ENCODE results near the gene OXA1L. TPM values are rescaled to one million over a fixed set of nuclear protein-coding genes. Genes with fewer than 3 reads are reported as not detected.

The OXA1L gene
- 60.4 and 72.4 TPM in 2 replicates for total RNA-seq

DNA sequence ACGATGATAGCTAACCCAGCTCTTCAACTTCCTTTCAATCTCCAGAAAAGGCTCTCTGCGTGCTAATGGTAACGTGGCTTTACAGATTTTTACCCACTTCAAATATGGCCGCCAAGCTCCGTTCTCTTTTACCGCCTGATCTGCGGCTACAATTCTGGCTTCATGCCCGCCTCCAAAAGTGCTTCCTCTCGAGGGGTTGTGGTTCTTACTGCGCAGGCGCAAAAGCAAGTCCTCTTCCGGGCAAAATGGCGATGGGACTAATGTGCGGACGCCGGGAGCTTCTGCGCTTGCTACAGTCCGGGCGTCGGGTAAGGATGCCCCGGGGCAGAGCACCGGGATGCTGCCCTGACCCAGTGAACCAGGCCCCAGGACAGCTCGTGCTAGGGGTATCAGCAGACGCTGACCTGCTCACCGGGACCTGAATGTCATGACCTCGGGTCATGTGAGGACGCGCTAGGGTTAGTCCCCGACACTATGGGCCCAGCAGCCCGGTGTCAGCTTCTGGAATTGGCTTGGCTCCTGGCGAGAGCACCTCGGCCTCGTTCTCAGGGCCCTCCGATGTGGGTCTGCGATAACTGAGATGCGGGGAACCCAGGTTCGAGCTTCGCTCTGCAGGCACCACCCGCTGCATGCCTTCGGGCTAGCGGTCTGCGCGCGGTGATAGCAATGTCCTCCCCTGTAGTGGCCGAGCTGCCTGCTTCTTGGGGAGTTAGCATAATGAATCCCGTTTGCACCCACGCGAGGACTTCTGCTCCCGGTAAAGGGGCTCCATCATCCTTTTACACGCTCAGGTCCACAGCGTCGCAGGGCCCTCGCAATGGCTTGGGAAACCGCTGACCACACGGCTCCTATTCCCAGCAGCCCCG lies at the start of gene OXA1L:
Gene OXA1L, plus strand, starts transcription at position 232 of the 866 bp plus-strand sequence. Its CDS starts 14 bp downstream, at position 246.

DNA sequence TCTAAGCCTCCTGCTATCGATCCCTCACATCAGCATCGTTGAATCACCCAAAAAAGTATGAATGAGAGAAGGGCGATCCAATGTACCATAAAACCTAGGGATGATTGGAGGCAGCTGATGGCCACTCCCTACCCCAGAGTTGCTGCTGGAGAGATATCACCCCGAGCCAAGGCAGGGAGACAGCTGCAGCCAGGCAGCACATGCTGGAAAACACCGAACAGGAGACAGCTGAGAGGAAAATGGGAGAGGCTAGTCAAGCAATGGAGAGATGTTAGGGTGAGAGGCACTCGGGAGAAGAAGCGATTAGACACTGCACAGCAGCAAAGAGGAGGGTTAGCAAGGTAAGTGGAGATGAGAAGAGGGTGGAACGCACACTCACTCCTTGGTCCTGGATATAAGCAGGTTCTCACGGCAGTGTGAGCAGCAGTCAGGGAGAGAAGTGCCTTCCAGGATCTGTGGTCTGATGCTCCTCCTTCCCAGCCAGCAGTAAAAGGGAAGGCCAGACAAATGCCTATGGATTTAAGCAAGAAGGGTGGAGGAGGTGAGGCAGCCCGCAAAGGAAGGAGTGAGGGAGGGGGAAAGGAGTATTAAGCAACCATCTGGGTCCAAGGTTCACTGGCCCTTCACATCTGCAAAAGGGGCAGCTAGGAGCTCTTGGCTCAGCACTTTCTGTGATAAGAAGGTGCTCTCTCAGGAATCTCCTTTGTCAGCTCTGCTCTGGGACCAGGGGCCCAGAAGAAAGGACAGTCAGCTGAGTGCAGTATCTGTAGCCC lies 48.6 kb downstream of the OXA1L start, which contains the start of gene SLC7A7:
Gene SLC7A7, minus strand, starts transcription at position 495 of the 773 bp plus-strand sequence. CDS start 2,037 bp downstream, outside the sequence.

Small RNA genes within 50 kb of the gene (small RNA-seq; reads per million reads assigned to genes)
- not detected for gene RF00588

Other genes with a start within 250 kb of the OXA1L start
- 305 and 347 TPM in 2 replicates for gene DAD1, start 177.5 kb upstream of the OXA1L start, total RNA-seq
- gene ABHD4, start 168.4 kb upstream of the OXA1L start, total RNA-seq = 30.6 and 36.6 TPM in 2 replicates
- gene OR6J1, start 122.3 kb upstream of the OXA1L start, total RNA-seq = not detected in 2 replicates
- 4.9 and 6.1 TPM in 2 replicates for gene SLC7A7, start 48.7 kb downstream of the OXA1L start, total RNA-seq
- 24.6 and 26.2 TPM in 2 replicates for gene MRPL52, start 63.2 kb downstream of the OXA1L start, total RNA-seq
- 336 and 393 TPM in 2 replicates for gene MMP14, start 69.9 kb downstream of the OXA1L start, total RNA-seq
- gene LRP10, start 105.1 kb downstream of the OXA1L start, total RNA-seq = 97.4 and 113 TPM in 2 replicates
- gene REM2, start 116.5 kb downstream of the OXA1L start, total RNA-seq = under 0.01 TPM in 1 of 2 replicates, not detected in the other
- 89.1 and 179 TPM in 2 replicates for gene RBM23, start 152.5 kb downstream of the OXA1L start, total RNA-seq
- gene PRMT5, start 162.7 kb downstream of the OXA1L start, total RNA-seq = 42.9 and 45.8 TPM in 2 replicates
- gene HAUS4, start 190.4 kb downstream of the OXA1L start, total RNA-seq = 36.8 and 54.7 TPM in 2 replicates
- gene AJUBA, start 215.9 kb downstream of the OXA1L start, total RNA-seq = 65.6 and 75.0 TPM in 2 replicates
- 9.2 and 12.0 TPM in 2 replicates for gene C14orf93, start 243.5 kb downstream of the OXA1L start, total RNA-seq

Data from articular chondrocyte of knee joint (primary cell).